ENCODE data around the gene CLEC20A. TPM values are rescaled to one million over a fixed set of nuclear protein-coding genes. Genes with fewer than 3 reads are reported as not detected.

Gene CLEC20A
- polyA plus RNA-seq, 3 donors, result not detected

GRCh38 chr1:178537382-178538090, 40.8 kb upstream of the CLEC20A start:
- Histone ChIP-seq H3K36me3 (replicated peaks in 1 of 2; ENCODE audit: control insufficient read depth in 1 of 2, insufficient read depth in 2 of 2, low read length in 2 of 2) (no peaks in the 10 kb centered on the region), H4K20me1 (ENCODE audit: insufficient read depth, low read length) (no peaks in the 10 kb centered on the region), H3K27me3 (ENCODE audit: control insufficient read depth in 2 of 2, insufficient read depth in 2 of 2, low read length in 2 of 2) (no peaks in the 10 kb centered on the region), H2AFZ (ENCODE audit: insufficient read depth, low read depth, low read length, poor library complexity, severe bottlenecking) (no peak overlapping the region), H3K27ac (ENCODE audit: low read depth in 1 of 2, low read length in 2 of 2) (no peak overlapping the region), H3K79me2 (ENCODE audit: insufficient read depth, low read length) (no peaks in the 10 kb centered on the region), H3K4me2 (replicated peaks; ENCODE audit: extremely low read depth, low read length, poor library complexity, severe bottlenecking) (no peak overlapping the region), H3K4me1 (ENCODE audit: control insufficient read depth in 1 of 2, insufficient read depth in 2 of 2, low read length in 2 of 2) (peaks cover 7 to 10% of the 10 kb centered on the region in 2 donors), H3K4me3 (replicated peaks in 1 of 3; ENCODE audit: low read depth in 2 of 3, low read length in 3 of 3) (no peak overlapping the region), H3K9ac (ENCODE audit: insufficient read depth, low read length, poor library complexity, severe bottlenecking) (no peak overlapping the region), H3K9me3 (replicated peaks in 1 of 2; ENCODE audit: control insufficient read depth in 1 of 2, insufficient read depth in 1 of 2, low read length in 2 of 2) (no peaks in the 10 kb centered on the region)
- no peak overlapping the region for H3K4me3 Mint-ChIP-seq
- peaks cover 0 to 6% (median 2%) of the 10 kb centered on the region in 3 donors for H3K27me3 Mint-ChIP-seq (ENCODE audit: low read depth in 3 of 3)
- intact Hi-C loops (cut with micrococcal nuclease), result loop anchor here in 1 of 2 donors (10.0 kb wide), 1 partner anchor 837 kb away; no protein-coding TSS in a partner anchor
- H3K4me1 Mint-ChIP-seq, result peaks cover 6% of the 10 kb centered on the region
- TF ChIP-seq CTCF (IDR thresholded peaks at IDR 0.05), result no peak
- 92% methylated on average over 20 of the region's 20 CpGs for WGBS (ENCODE audit: insufficient coverage)
- H3K27ac Mint-ChIP-seq, result no peak overlapping the region
- peaks cover 0 to 2% (median 0%) of the 10 kb centered on the region in 7 donors for H3K9me3 Mint-ChIP-seq
- no peaks in the 10 kb centered on the region for H3K36me3 Mint-ChIP-seq
- no peak for DNase-seq

DNA sequence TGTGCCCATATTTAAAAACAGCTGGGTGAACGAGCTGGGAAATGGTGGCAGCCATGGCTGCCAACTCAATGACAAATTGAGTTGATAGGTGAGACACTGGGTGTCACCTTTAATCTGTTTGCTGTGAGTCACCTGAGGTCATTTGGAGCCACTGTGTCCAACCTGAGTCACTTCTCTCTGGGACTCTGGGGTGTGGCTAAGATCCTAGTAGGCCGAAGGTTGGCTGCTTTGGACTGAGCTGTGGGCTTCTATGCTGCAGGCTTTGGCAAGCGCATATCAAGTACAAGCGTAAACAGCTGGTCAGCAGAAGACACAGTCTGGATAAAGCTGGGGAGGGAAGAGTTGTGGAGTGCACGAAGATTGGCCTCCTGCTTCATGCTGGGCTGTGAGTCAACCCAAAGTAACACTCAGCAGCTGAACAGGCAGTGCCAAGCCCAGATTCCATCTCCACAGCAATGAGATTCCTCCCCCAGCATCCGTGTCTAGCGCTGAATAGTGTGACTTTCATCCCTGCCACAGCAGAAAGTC, 40.1 kb upstream of the CLEC20A start:
- no peak overlapping the region for H3K4me3 Mint-ChIP-seq

More for the DNA sequence above, 40.1 kb upstream of the CLEC20A start:
- peaks cover 10% of the 10 kb centered on the region for H3K4me1 Mint-ChIP-seq
- Histone ChIP-seq H3K4me2 (replicated peaks; ENCODE audit: extremely low read depth, low read length, poor library complexity, severe bottlenecking) (no peak overlapping the region), H3K79me2 (ENCODE audit: insufficient read depth, low read length) (no peaks in the 10 kb centered on the region), H3K4me3 (replicated peaks in 1 of 3; ENCODE audit: low read depth in 2 of 3, low read length in 3 of 3) (no peak overlapping the region), H3K9me3 (replicated peaks in 1 of 2; ENCODE audit: control insufficient read depth in 1 of 2, insufficient read depth in 1 of 2, low read length in 2 of 2) (no peaks in the 10 kb centered on the region), H3K27me3 (ENCODE audit: control insufficient read depth in 2 of 2, insufficient read depth in 2 of 2, low read length in 2 of 2) (no peaks in the 10 kb centered on the region), H3K9ac (ENCODE audit: insufficient read depth, low read length, poor library complexity, severe bottlenecking) (no peak overlapping the region), H2AFZ (ENCODE audit: insufficient read depth, low read depth, low read length, poor library complexity, severe bottlenecking) (no peak overlapping the region), H3K4me1 (ENCODE audit: control insufficient read depth in 1 of 2, insufficient read depth in 2 of 2, low read length in 2 of 2) (peaks cover 5 to 7% of the 10 kb centered on the region in 2 donors), H4K20me1 (ENCODE audit: insufficient read depth, low read length) (no peaks in the 10 kb centered on the region), H3K27ac (ENCODE audit: low read depth in 1 of 2, low read length in 2 of 2) (no peak overlapping the region), H3K36me3 (replicated peaks in 1 of 2; ENCODE audit: control insufficient read depth in 1 of 2, insufficient read depth in 2 of 2, low read length in 2 of 2) (no peaks in the 10 kb centered on the region)
- WGBS (ENCODE audit: insufficient coverage), result 95% methylated on average over 6 of the region's 7 CpGs
- no peaks in the 10 kb centered on the region for H3K36me3 Mint-ChIP-seq
- peaks cover 0 to 2% (median 0%) of the 10 kb centered on the region in 7 donors for H3K9me3 Mint-ChIP-seq
- no peak overlapping the region for H3K27ac Mint-ChIP-seq
- no peak for DNase-seq
- H3K27me3 Mint-ChIP-seq (ENCODE audit: low read depth in 3 of 3), result peaks cover 0 to 6% (median 2%) of the 10 kb centered on the region in 3 donors
- intact Hi-C loops (cut with micrococcal nuclease), result loop anchor here in 1 of 2 donors (10.0 kb wide), 1 partner anchor 838 kb away; no protein-coding TSS in a partner anchor
- TF ChIP-seq CTCF (IDR thresholded peaks at IDR 0.05), result no peak

All from CD14-positive monocyte (primary cell).